Hematopoietic multipotent progenitor cell treated with erythropoietin and hydrocortisone succinate and interleukin-3 and kit ligand, for 6 days (in vitro differentiated cells): ENCODE measurements around the gene OMP.

Experiments
- DNase-seq: peaks from one replicate; pipeline ENCODE4 v3.0.0-alpha.2; 2015

The OMP gene

GRCh38 chr11:77108436-77108835 is 5.8 kb downstream of the OMP start:
- DNase-seq: no peak

GRCh38 chr11:77109236-77110019 is 6.8 kb downstream of the OMP start:
- no peak for DNase-seq

- no peak for DNase-seq
Measured at GRCh38 chr11:77110836-77111235, 8.2 kb downstream of the OMP start.

GRCh38 chr11:77111277-77111676 is 8.6 kb downstream of the OMP start:
- DNase-seq: no peak

GRCh38 chr11:77111946-77112345 is 9.3 kb downstream of the OMP start:
- no peak for DNase-seq

- no peak for DNase-seq
Measured at GRCh38 chr11:77112641-77113381, 10.2 kb downstream of the OMP start.

- peak; percentile 79 for DNase-seq
Measured at GRCh38 chr11:77113382-77114088, 10.9 kb downstream of the OMP start.

GRCh38 chr11:77114089-77114463 is 11.4 kb downstream of the OMP start:
- DNase-seq: no peak

GRCh38 chr11:77115181-77115611 is 12.6 kb downstream of the OMP start:
- peak; percentile 45 for DNase-seq

GRCh38 chr11:77115956-77116355 is 13.3 kb downstream of the OMP start:
- DNase-seq: no peak

- no peak for DNase-seq
Measured at GRCh38 chr11:77117492-77117891, 14.9 kb downstream of the OMP start.

- no peak for DNase-seq
Measured at GRCh38 chr11:77118086-77118485, 15.4 kb downstream of the OMP start.

GRCh38 chr11:77118971-77119370 is 16.3 kb downstream of the OMP start:
- DNase-seq: no peak

GRCh38 chr11:77119531-77119936 is 16.9 kb downstream of the OMP start:
- no peak for DNase-seq

GRCh38 chr11:77120571-77120970 is 17.9 kb downstream of the OMP start:
- no peak for DNase-seq

GRCh38 chr11:77121096-77121640 is 18.5 kb downstream of the OMP start:
- DNase-seq: no peak

GRCh38 chr11:77121876-77122575 is 19.4 kb downstream of the OMP start:
- DNase-seq: no peak

- no peak for DNase-seq
Measured at GRCh38 chr11:77122576-77123212, 20.1 kb downstream of the OMP start.

- no peak for DNase-seq
Measured at GRCh38 chr11:77123591-77123990, 21.0 kb downstream of the OMP start.

GRCh38 chr11:77124041-77124440 is 21.4 kb downstream of the OMP start:
- no peak for DNase-seq

GRCh38 chr11:77124488-77124887 is 21.8 kb downstream of the OMP start:
- DNase-seq: no peak

- no peak for DNase-seq
Measured at GRCh38 chr11:77125191-77125590, 22.6 kb downstream of the OMP start.
